ENCODE results near the gene KCNG2. TPM values are rescaled to one million over a fixed set of nuclear protein-coding genes. Genes with fewer than 3 reads are reported as not detected.

KCNG2 gene
- total and polyA plus RNA-seq, 9 of the 15 experiments (the other 6 are each of a cell fraction or from before 2014, with no cell fraction given) = not detected

- Histone ChIP-seq H3K9ac (ENCODE audit: insufficient read depth in 1 of 2, low read depth in 2 of 2, low read length in 2 of 2) (no peak overlapping the region), H2AFZ (ENCODE audit: low read depth, low read length) (no peak overlapping the region), H3K79me2 (ENCODE audit: control insufficient read depth, insufficient read depth, low read length) (no peaks in the 10 kb centered on the region), H4K20me1 (replicated peaks; ENCODE audit: control insufficient read depth, insufficient read depth, low read length) (no peaks in the 10 kb centered on the region), H3K4me2 (ENCODE audit: insufficient read depth, low read length) (no peak overlapping the region), H3K9me1 (ENCODE audit: control insufficient read depth, insufficient read depth, low read length) (no peaks in the 10 kb centered on the region), H3K9me3 (replicated peaks; ENCODE audit: control insufficient read depth, insufficient read depth, low read depth, low read length) (no peaks in the 10 kb centered on the region), H3K4me3 (no peak overlapping the region), H3K4me1 (replicated peaks in 1 of 2; ENCODE audit: control insufficient read depth in 2 of 2, insufficient read depth in 2 of 2, low read length in 2 of 2) (peaks cover 0 to 20% of the 10 kb centered on the region in 2 experiments; a peak in 2 of 5 replicates), H3K27ac (ENCODE audit: extremely low read depth, low read depth, low read length) (no peak overlapping the region), H3K27me3 (ENCODE audit: control insufficient read depth in 2 of 2, insufficient read depth in 2 of 2, low read length in 2 of 2) (peaks cover 17 to 64% of the 10 kb centered on the region in 2 experiments; a peak in 4 of 5 replicates), H3K36me3 (ENCODE audit: control insufficient read depth, insufficient read depth, low read length) (no peaks in the 10 kb centered on the region)
- BruUV-seq (replicated peaks) = no TSS peak
- FAIRE-seq (no peak), DNase-seq (ENCODE audit: extremely low read depth in 1 of 4, low spot score in 3 of 4) (peak in 1 of 4 experiments; percentile 8), ATAC-seq (peak; percentile 67)
- POLR2A ChIA-PET = no interaction called here
- intact Hi-C loops (cut with micrococcal nuclease) (no loop called here), in situ Hi-C loops (cut with MboI) (no loop called here)
- 4% methylated on average over 26 of the region's 32 CpGs for WGBS (ENCODE audit: insufficient coverage, low coverage, missing lambda C conversion rate)
- CTCF ChIA-PET (ENCODE audit: low intra/inter-chr PET ratio) = no interaction called here
- TF ChIP-seq, protein P1, sequence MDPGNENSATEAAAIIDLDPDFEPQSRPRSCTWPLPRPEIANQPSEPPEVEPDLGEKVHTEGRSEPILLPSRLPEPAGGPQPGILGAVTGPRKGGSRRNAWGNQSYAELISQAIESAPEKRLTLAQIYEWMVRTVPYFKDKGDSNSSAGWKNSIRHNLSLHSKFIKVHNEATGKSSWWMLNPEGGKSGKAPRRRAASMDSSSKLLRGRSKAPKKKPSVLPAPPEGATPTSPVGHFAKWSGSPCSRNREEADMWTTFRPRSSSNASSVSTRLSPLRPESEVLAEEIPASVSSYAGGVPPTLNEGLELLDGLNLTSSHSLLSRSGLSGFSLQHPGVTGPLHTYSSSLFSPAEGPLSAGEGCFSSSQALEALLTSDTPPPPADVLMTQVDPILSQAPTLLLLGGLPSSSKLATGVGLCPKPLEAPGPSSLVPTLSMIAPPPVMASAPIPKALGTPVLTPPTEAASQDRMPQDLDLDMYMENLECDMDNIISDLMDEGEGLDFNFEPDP (CRISPR knock-in tag; IDR thresholded peaks at IDR 0.05) = no peak
- TF ChIP-seq, protein P2, sequence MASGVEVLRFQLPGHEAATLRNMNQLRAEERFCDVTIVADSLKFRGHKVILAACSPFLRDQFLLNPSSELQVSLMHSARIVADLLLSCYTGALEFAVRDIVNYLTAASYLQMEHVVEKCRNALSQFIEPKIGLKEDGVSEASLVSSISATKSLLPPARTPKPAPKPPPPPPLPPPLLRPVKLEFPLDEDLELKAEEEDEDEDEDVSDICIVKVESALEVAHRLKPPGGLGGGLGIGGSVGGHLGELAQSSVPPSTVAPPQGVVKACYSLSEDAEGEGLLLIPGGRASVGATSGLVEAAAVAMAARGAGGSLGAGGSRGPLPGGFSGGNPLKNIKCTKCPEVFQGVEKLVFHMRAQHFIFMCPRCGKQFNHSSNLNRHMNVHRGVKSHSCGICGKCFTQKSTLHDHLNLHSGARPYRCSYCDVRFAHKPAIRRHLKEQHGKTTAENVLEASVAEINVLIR (CRISPR knock-in tag; IDR thresholded peaks at IDR 0.05) = no peak
- TF ChIP-seq OTX1 (CRISPR knock-in tag; IDR thresholded peaks at IDR 0.05) = no peak
- no peak for TF ChIP-seq SAFB2 (IDR thresholded peaks at IDR 0.05; ENCODE audit: borderline replicate concordance, low read depth, low read length, severe bottlenecking)
- TF ChIP-seq ZNF311 (CRISPR knock-in tag; IDR thresholded peaks at IDR 0.05) = no peak
- no peak for TF ChIP-seq XRCC4 (IDR thresholded peaks at IDR 0.05; ENCODE audit: extremely low read depth, insufficient read depth, insufficient read length)
- TF ChIP-seq SNRNP70 (optimal IDR thresholded peaks at IDR 0.05; ENCODE audit: low read depth, low read length) = no peak
- TF ChIP-seq, protein P3, sequence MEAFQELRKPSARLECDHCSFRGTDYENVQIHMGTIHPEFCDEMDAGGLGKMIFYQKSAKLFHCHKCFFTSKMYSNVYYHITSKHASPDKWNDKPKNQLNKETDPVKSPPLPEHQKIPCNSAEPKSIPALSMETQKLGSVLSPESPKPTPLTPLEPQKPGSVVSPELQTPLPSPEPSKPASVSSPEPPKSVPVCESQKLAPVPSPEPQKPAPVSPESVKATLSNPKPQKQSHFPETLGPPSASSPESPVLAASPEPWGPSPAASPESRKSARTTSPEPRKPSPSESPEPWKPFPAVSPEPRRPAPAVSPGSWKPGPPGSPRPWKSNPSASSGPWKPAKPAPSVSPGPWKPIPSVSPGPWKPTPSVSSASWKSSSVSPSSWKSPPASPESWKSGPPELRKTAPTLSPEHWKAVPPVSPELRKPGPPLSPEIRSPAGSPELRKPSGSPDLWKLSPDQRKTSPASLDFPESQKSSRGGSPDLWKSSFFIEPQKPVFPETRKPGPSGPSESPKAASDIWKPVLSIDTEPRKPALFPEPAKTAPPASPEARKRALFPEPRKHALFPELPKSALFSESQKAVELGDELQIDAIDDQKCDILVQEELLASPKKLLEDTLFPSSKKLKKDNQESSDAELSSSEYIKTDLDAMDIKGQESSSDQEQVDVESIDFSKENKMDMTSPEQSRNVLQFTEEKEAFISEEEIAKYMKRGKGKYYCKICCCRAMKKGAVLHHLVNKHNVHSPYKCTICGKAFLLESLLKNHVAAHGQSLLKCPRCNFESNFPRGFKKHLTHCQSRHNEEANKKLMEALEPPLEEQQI (IDR thresholded peaks at IDR 0.05) = no peak
- TF ChIP-seq, protein P4, sequence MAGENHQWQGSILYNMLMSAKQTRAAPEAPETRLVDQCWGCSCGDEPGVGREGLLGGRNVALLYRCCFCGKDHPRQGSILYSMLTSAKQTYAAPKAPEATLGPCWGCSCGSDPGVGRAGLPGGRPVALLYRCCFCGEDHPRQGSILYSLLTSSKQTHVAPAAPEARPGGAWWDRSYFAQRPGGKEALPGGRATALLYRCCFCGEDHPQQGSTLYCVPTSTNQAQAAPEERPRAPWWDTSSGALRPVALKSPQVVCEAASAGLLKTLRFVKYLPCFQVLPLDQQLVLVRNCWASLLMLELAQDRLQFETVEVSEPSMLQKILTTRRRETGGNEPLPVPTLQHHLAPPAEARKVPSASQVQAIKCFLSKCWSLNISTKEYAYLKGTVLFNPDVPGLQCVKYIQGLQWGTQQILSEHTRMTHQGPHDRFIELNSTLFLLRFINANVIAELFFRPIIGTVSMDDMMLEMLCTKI (IDR thresholded peaks at IDR 0.05; ENCODE audit: partially characterized antibody) = no peak
- TF ChIP-seq POLR2B (IDR thresholded peaks at IDR 0.05; ENCODE audit: low read depth, partially characterized antibody) = no peak
- TF ChIP-seq, protein P5, sequence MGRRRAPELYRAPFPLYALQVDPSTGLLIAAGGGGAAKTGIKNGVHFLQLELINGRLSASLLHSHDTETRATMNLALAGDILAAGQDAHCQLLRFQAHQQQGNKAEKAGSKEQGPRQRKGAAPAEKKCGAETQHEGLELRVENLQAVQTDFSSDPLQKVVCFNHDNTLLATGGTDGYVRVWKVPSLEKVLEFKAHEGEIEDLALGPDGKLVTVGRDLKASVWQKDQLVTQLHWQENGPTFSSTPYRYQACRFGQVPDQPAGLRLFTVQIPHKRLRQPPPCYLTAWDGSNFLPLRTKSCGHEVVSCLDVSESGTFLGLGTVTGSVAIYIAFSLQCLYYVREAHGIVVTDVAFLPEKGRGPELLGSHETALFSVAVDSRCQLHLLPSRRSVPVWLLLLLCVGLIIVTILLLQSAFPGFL (CRISPR knock-in tag; IDR thresholded peaks at IDR 0.05) = no peak
- TF ChIP-seq ZNF41 (CRISPR knock-in tag; conservative IDR thresholded peaks at IDR 0.05) = no peak
- TF ChIP-seq HNRNPUL1 (IDR thresholded peaks at IDR 0.05; ENCODE audit: low read length) = no peak
These were observed 71.2 kb downstream of the KCNG2 start for GRCh38 chr18:79868811-79869541.

Data from K562 (cell line).